SK-N-SH treated with all-trans-retinoic acid at 6 μM for 48 hours (cell line): ENCODE results near the gene MAGOHB.

ENCODE experiments used
- ARNTL ChIP-seq: fragments of 450-650 bp; formaldehyde crosslinking; IDR thresholded peaks from 2 replicates; pipeline ENCODE4 v1.5.0; 2020; ENCODE audit warnings: low read depth, mild to moderate bottlenecking, moderate library complexity, borderline replicate concordance
- CSRNP3 ChIP-seq: fragments of 250-450 bp; sonication (Bioruptor Pico); IDR thresholded peaks from 2 replicates; pipeline ENCODE4 v1.5.1; 2021; ENCODE audit warnings: mild to moderate bottlenecking, moderate library complexity
- PATZ1 ChIP-seq: fragments of 250-450 bp; sonication (Bioruptor Pico); IDR thresholded peaks from 2 replicates; pipeline ENCODE4 v1.8.0; 2020; ENCODE audit warnings: mild to moderate bottlenecking, moderate library complexity, borderline replicate concordance

GRCh38 chr12:10601860-10602259 lies 11.5 kb downstream of the MAGOHB start:
- TF ChIP-seq CSRNP3 (CRISPR knock-in tag) = no peak
- no peak for TF ChIP-seq PATZ1 (CRISPR knock-in tag)
- TF ChIP-seq ARNTL (CRISPR knock-in tag) = no peak
